H1 (cell line): ENCODE measurements around the gene PDE3A. TPM values are rescaled to one million over a fixed set of nuclear protein-coding genes. Genes with fewer than 3 reads are reported as not detected.

Experiments
- CTCF ChIA-PET: fragments of 300-600 bp; sonication (Branson Sonifier 250); formaldehyde crosslinking; loops from one replicate; lab custom pipeline; 2021; ENCODE audit not compliant: partially characterized antibody; lab: Charles Lee
- POLR2A ChIA-PET: fragments of 300-600 bp; sonication (Branson Sonifier 250); formaldehyde crosslinking; loops from one replicate; lab custom pipeline; 2021; ENCODE audit warnings: inconsistent platforms; ENCODE audit not compliant: partially characterized antibody; lab: Charles Lee
- DNase-seq, 2 experiments: peaks; one replicate each; pipeline versions ENCODE4 v3.0.0 to v3.0.0-alpha.2; 2010 to 2022; ENCODE audit warnings: low spot score in 2 of 2, low read depth in 1 of 2, mixed read lengths in 1 of 2
- FAIRE-seq: peaks from 2 replicates; lab custom pipeline; 2011; peaks lifted over from hg19 to GRCh38; lab: Jason Lieb, UNC
- H2AFZ ChIP-seq: 2 replicates; pipeline ENCODE4 v1.8.1; 2012; ENCODE audit warnings: low read length, inconsistent platforms
- H2AK5ac ChIP-seq: 2 replicates; pipeline ENCODE4 v1.6.1; 2013; ENCODE audit warnings: low read depth, low read length
- H2BK120ac ChIP-seq: replicated peaks from 2 replicates; pipeline ENCODE3; 2013; ENCODE audit warnings: low read depth, low read length, inconsistent platforms
- H2BK12ac ChIP-seq: 2 replicates; pipeline ENCODE4 v1.6.1; 2013; ENCODE audit warnings: low read depth, low read length
- H2BK15ac ChIP-seq: 2 replicates; pipeline ENCODE4 v1.6.1; 2013; ENCODE audit warnings: low read length
- H2BK20ac ChIP-seq: 2 replicates; pipeline ENCODE4 v1.6.1; 2013; ENCODE audit warnings: low read length
- H2BK5ac ChIP-seq: 2 replicates; pipeline ENCODE4 v1.6.1; 2013; ENCODE audit warnings: low read depth, low read length
- H3K14ac ChIP-seq: 2 replicates; pipeline ENCODE4 v1.6.1; 2013; ENCODE audit warnings: inconsistent platforms; ENCODE audit not compliant: insufficient read length
- H3K18ac ChIP-seq: 2 replicates; pipeline ENCODE4 v1.6.1; 2013; ENCODE audit warnings: low read length; ENCODE audit errors: extremely low read depth
- H3K23ac ChIP-seq: 2 replicates; pipeline ENCODE4 v1.6.1; 2013; ENCODE audit warnings: inconsistent platforms; ENCODE audit not compliant: insufficient read length
- H3K23me2 ChIP-seq: 2 replicates; pipeline ENCODE4 v1.6.1; 2013; ENCODE audit warnings: low read depth, low read length
- H3K27ac ChIP-seq: 2 replicates; pipeline ENCODE4 v1.6.1; 2011; ENCODE audit warnings: low read depth, low read length, inconsistent platforms
- H3K27me3 ChIP-seq, 4 experiments: replicated peaks in 1 of 4; 1 replicate in 1 of 4; 2 replicates in 3 of 4; pipeline versions ENCODE4 v1.6.1 to v1.8.1; 2011 to 2013; ENCODE audit warnings: low read length in 3 of 4, mild to moderate bottlenecking in 3 of 4, inconsistent platforms in 2 of 4, mixed read lengths in 2 of 4, moderate library complexity in 1 of 4; ENCODE audit not compliant: control insufficient read depth in 3 of 4, insufficient read depth in 3 of 4; ENCODE audit errors: extremely low read depth in 1 of 4
- H3K36me3 ChIP-seq, 4 experiments: 2 replicates each; pipeline versions ENCODE4 v1.6.1 to v1.8.1; 2011 to 2013; ENCODE audit warnings: mild to moderate bottlenecking in 4 of 4, low read length in 3 of 4, moderate library complexity in 2 of 4, control low read depth in 1 of 4, inconsistent platforms in 1 of 4; ENCODE audit not compliant: insufficient read depth in 4 of 4, control insufficient read depth in 2 of 4
- H3K4ac ChIP-seq: replicated peaks from 2 replicates; pipeline ENCODE3; 2013; ENCODE audit warnings: low read length, low read depth, mixed read lengths, inconsistent platforms; ENCODE audit not compliant: insufficient read length
- H3K4me1 ChIP-seq, 4 experiments: replicated peaks in 1 of 4; 1 replicate in 1 of 4; 2 replicates in 3 of 4; pipeline versions ENCODE4 v1.6.1 to v1.8.1; 2011 to 2013; ENCODE audit warnings: low read length in 3 of 4, inconsistent platforms in 2 of 4, mixed read lengths in 1 of 4; ENCODE audit not compliant: insufficient read depth in 4 of 4, control insufficient read depth in 3 of 4
- H3K4me2 ChIP-seq, 2 experiments: 2 replicates each; pipeline versions ENCODE4 v1.6.1 to v1.8.1; 2011 to 2013; ENCODE audit warnings: low read depth in 2 of 2, low read length in 2 of 2, control low read depth in 1 of 2, inconsistent platforms in 1 of 2, mild to moderate bottlenecking in 1 of 2; ENCODE audit not compliant: insufficient read depth in 1 of 2
- H3K4me3 ChIP-seq, 4 experiments: fragments of 200-600, 300-600 bp in 1 of 4; sonication (generic), shearing (Covaris generic), sonication (Bioruptor Twin) in 1 of 4; 2 replicates each; pipeline versions ENCODE4 v1.5.1 to v1.8.1; 2011 to 2016; ENCODE audit warnings: low read length in 4 of 4, low read depth in 3 of 4, control low read depth in 2 of 4, inconsistent platforms in 2 of 4, mild to moderate bottlenecking in 2 of 4, mixed read lengths in 1 of 4, moderate library complexity in 1 of 4; ENCODE audit not compliant: insufficient read depth in 2 of 4; ENCODE audit errors: extremely low read depth in 1 of 4
- H3K56ac ChIP-seq: replicated peaks from 2 replicates; pipeline ENCODE3; 2013; ENCODE audit warnings: low read depth, mild to moderate bottlenecking, mixed read lengths, low read length, inconsistent platforms; ENCODE audit not compliant: insufficient read length
- H3K79me1 ChIP-seq: 2 replicates; pipeline ENCODE4 v1.6.1; 2013; ENCODE audit warnings: low read depth, low read length, control low read depth
- H3K79me2 ChIP-seq, 2 experiments: 2 replicates each; pipeline versions ENCODE4 v1.6.1 to v1.8.1; 2012 to 2013; ENCODE audit warnings: low read length in 2 of 2, mild to moderate bottlenecking in 2 of 2, inconsistent platforms in 1 of 2; ENCODE audit not compliant: insufficient read depth in 2 of 2, control insufficient read depth in 1 of 2
- H3K9ac ChIP-seq, 4 experiments: replicated peaks in 1 of 4; 1 replicate in 1 of 4; 2 replicates in 3 of 4; pipeline versions ENCODE4 v1.6.1 to v1.8.1; 2011 to 2013; ENCODE audit warnings: low read depth in 3 of 4, low read length in 3 of 4, control low read depth in 2 of 4, mild to moderate bottlenecking in 2 of 4, moderate library complexity in 2 of 4, inconsistent platforms in 1 of 4; ENCODE audit errors: extremely low read depth in 1 of 4
- H3K9me3 ChIP-seq, 2 experiments: 2 replicates each; pipeline versions ENCODE4 v1.6.1 to v1.8.1; 2012 to 2013; ENCODE audit warnings: mild to moderate bottlenecking in 2 of 2, moderate library complexity in 2 of 2, control low read depth in 1 of 2, inconsistent platforms in 1 of 2, low read depth in 1 of 2, low read length in 1 of 2, mixed read lengths in 1 of 2; ENCODE audit not compliant: insufficient read depth in 2 of 2
- H4K20me1 ChIP-seq, 2 experiments: replicated peaks in 1 of 2; 2 replicates each; pipeline versions ENCODE3 to v1.8.1; 2011 to 2013; ENCODE audit warnings: inconsistent platforms in 2 of 2, low read length in 2 of 2, mild to moderate bottlenecking in 1 of 2; ENCODE audit not compliant: insufficient read depth in 2 of 2, control insufficient read depth in 1 of 2
- H4K5ac ChIP-seq: 2 replicates; pipeline ENCODE4 v1.6.1; 2013; ENCODE audit warnings: low read length, low read depth, mixed read lengths, inconsistent platforms; ENCODE audit not compliant: insufficient read length
- H4K8ac ChIP-seq: 2 replicates; pipeline ENCODE4 v1.8.0; 2013; ENCODE audit warnings: mild to moderate bottlenecking, moderate library complexity, low read length, inconsistent platforms; ENCODE audit not compliant: insufficient read depth; ENCODE audit errors: extremely low read depth
- H4K91ac ChIP-seq: replicated peaks from 2 replicates; pipeline ENCODE3; 2013; ENCODE audit warnings: low read length, mixed read lengths, inconsistent platforms; ENCODE audit not compliant: insufficient read length
- CBX8 ChIP-seq: fragments of 300-800, 300-1000 bp; sonication (generic); IDR thresholded peaks from 2 replicates; pipeline ENCODE4 v1.7.1; 2016; ENCODE audit warnings: low read depth, low read length, borderline replicate concordance
- EZH2 ChIP-seq: fragments of 200-600 bp; sonication (generic); IDR thresholded peaks from 2 replicates; pipeline ENCODE4 v1.7.1; 2012; ENCODE audit warnings: low read depth, mild to moderate bottlenecking, moderate library complexity, low read length, inconsistent platforms; ENCODE audit not compliant: severe bottlenecking
- GABPA ChIP-seq: IDR thresholded peaks from 2 replicates; pipeline ENCODE4 v1.6.1; 2011; ENCODE audit warnings: mild to moderate bottlenecking, low read length, moderate library complexity, borderline replicate concordance; ENCODE audit not compliant: insufficient read depth
- GTF2F1 ChIP-seq: IDR thresholded peaks from 2 replicates; pipeline ENCODE4 v1.6.1; 2012; ENCODE audit warnings: low read depth, low read length, improper control_type of control experiment, borderline replicate concordance
- JUN ChIP-seq: IDR thresholded peaks from 2 replicates; pipeline ENCODE4 v1.6.1; 2011; ENCODE audit warnings: low read depth, mild to moderate bottlenecking, improper control_type of control experiment, low read length
- KDM1A ChIP-seq: fragments of 200-600, 300-600 bp; sonication (generic); IDR thresholded peaks from 2 replicates; pipeline ENCODE4 v1.7.1; 2016; ENCODE audit warnings: mild to moderate bottlenecking, low read length, borderline replicate concordance
- KDM5A ChIP-seq: fragments of 200-600 bp; IDR thresholded peaks from 2 replicates; pipeline ENCODE4 v1.7.1; 2012; ENCODE audit warnings: mild to moderate bottlenecking, low read length, inconsistent platforms, mixed read lengths
- NRF1 ChIP-seq: IDR thresholded peaks from 2 replicates; pipeline ENCODE4 v1.6.1; 2011; ENCODE audit warnings: mild to moderate bottlenecking, low read depth, low read length, improper control_type of control experiment
- RBBP5 ChIP-seq: IDR thresholded peaks from 2 replicates; pipeline ENCODE4 v1.7.1; 2012; ENCODE audit warnings: low read depth, mild to moderate bottlenecking, inconsistent platforms, low read length, moderate library complexity, borderline replicate concordance
- RXRA ChIP-seq: IDR thresholded peaks from 2 replicates; pipeline ENCODE4 v1.6.1; 2011; ENCODE audit warnings: low read depth, mild to moderate bottlenecking, low read length, moderate library complexity; ENCODE audit not compliant: insufficient read depth
- SAP30 ChIP-seq: fragments of 300-600 bp; sonication (generic); IDR thresholded peaks from 2 replicates; pipeline ENCODE4 v1.7.1; 2012; ENCODE audit warnings: low read length, moderate library complexity, mild to moderate bottlenecking, inconsistent platforms; ENCODE audit not compliant: insufficient read depth, insufficient replicate concordance
- SIX5 ChIP-seq: IDR thresholded peaks from 2 replicates; pipeline ENCODE4 v1.6.1; 2011; ENCODE audit warnings: mild to moderate bottlenecking, low read depth, low read length
- SRF ChIP-seq: IDR thresholded peaks from 2 replicates; pipeline ENCODE4 v1.6.1; 2011; ENCODE audit warnings: mild to moderate bottlenecking, low read depth, low read length, moderate library complexity
- TEAD4 ChIP-seq: IDR thresholded peaks from 2 replicates; pipeline ENCODE4 v1.6.1; 2012; ENCODE audit warnings: low read depth, low read length, inconsistent platforms, mixed read lengths
- WGBS, 2 experiments: shearing (Covaris generic) in 1 of 2; methylation state at CpG; one replicate each; pipeline versions ENCODE4 v1.1.6 to v1.1.7; 2013 to 2015; ENCODE audit warnings: low lambda C conversion rate in 2 of 2, mixed read lengths in 2 of 2, inconsistent platforms in 1 of 2, low coverage in 1 of 2, missing lambda C conversion rate in 1 of 2; ENCODE audit not compliant: insufficient replicate concordance in 2 of 2, insufficient coverage in 1 of 2, insufficient read length in 1 of 2; ENCODE audit errors: extremely low coverage in 1 of 2, missing lambda C conversion rate in 1 of 2; 5-methylcytosine and 5-hydroxymethylcytosine counted together
- polyA plus RNA-seq, 7 experiments: library from polyadenylated mRNA; depleted of rRNA in 3 of 7; stranded (reverse) in 5 of 7; unstranded in 2 of 7; fragments of >200 nt in 5 of 7; fragments of 200-250 nt in 2 of 7; gene quantifications; 1 replicate in 5 of 7; 2 replicates in 1 of 7; 4 replicates in 1 of 7; pipeline versions ENCODE4 v1.2.1 to v1.2.3, GENCODE V29; 2011 to 2013; ENCODE audit warnings: missing spikeins in 2 of 7, mixed read lengths in 2 of 7
- total RNA-seq: library from RNA; stranded (reverse); fragmentation: NEBNext Ultra II Directional; extraction: Animal tissue kit (Norgen Biotek cat#: 25700); gene quantifications from 2 replicates; pipeline ENCODE4 v1.2.1, GENCODE V29; 2021
- TF ChIP-seq, protein P1 (sequence below): IDR thresholded peaks from 2 replicates; pipeline ENCODE4 v1.6.1; 2012; ENCODE audit warnings: inconsistent platforms

The PDE3A gene
- total and polyA plus RNA-seq, 2 of the 8 experiments (the other 6 are each of a cell fraction or from before 2014, with no cell fraction given), result 1.4 to 3.4 TPM

DNA sequence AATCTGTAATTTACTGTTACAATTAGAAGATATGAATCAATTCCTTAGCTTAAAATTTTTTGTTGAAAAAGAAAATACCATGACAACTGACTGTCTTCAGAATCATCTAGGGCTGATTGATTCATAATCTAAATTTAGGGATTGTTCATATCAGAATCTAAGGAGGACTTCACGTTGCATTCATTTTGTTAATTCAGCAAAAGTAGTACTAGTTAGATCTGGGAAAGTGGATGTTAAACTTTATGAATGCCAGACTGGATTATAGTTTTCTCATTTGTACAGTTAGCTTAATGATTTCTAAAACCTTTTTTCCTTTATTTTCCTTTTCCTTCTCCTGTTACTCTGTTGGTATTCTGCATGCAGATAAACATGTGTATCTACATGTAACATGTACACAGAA is 135.5 kb downstream of the PDE3A start:
- FAIRE-seq (no peak), DNase-seq (no peak)
- H3K18ac ChIP-seq, result no peak overlapping the region
- H3K4ac ChIP-seq, result no peak overlapping the region
- no peaks in the 10 kb centered on the region for H3K9me3 ChIP-seq
- no peak overlapping the region for H3K14ac ChIP-seq
- H3K4me2 ChIP-seq, result no peak overlapping the region
- H3K79me2 ChIP-seq, result no peaks in the 10 kb centered on the region
- no peak overlapping the region for H4K8ac ChIP-seq
- 81% methylated on average over 1 of the region's 1 CpG; no CpG with 5 or more reads in 1 of the 2 experiments for WGBS, 2 experiments
- no peak overlapping the region for H3K56ac ChIP-seq
- no peak overlapping the region for H2BK20ac ChIP-seq
- no peak overlapping the region for H2BK120ac ChIP-seq
- CTCF ChIA-PET, result interaction anchor here (0.6 kb wide), 1 partner anchor 512 kb away, joined by 3 read pairs; no protein-coding TSS in a partner anchor
- H3K27ac ChIP-seq, result no peak overlapping the region
- H2BK5ac ChIP-seq, result no peak overlapping the region
- no peaks in the 10 kb centered on the region for H3K79me1 ChIP-seq
- H3K27me3 ChIP-seq, result no peaks in the 10 kb centered on the region; a peak in 1 of 7 replicates
- no peak overlapping the region for H2BK15ac ChIP-seq
- H2BK12ac ChIP-seq, result no peak overlapping the region
- H3K4me1 ChIP-seq, result no peaks in the 10 kb centered on the region
- H3K4me3 ChIP-seq, result no peak overlapping the region
- H4K20me1 ChIP-seq, result no peaks in the 10 kb centered on the region
- no peaks in the 10 kb centered on the region for H3K36me3 ChIP-seq
- no peak overlapping the region for H4K91ac ChIP-seq
- no peak overlapping the region for H2AFZ ChIP-seq
- no peak overlapping the region for H2AK5ac ChIP-seq
- no peaks in the 10 kb centered on the region; the same call in 1 of the 2 replicates for H3K23me2 ChIP-seq
- POLR2A ChIA-PET, result no interaction called here
- H3K23ac ChIP-seq, result no peak overlapping the region
- H4K5ac ChIP-seq, result no peak overlapping the region
- no peak overlapping the region for H3K9ac ChIP-seq
- TF ChIP-seq JUN (no peak), RBBP5 (no peak), NRF1 (no peak), KDM5A (no peak), GTF2F1 (no peak), TEAD4 (no peak), SIX5 (no peak), GABPA (no peak), KDM1A (no peak), EZH2 (no peak), SRF (no peak), SAP30 (no peak), RXRA (no peak), CBX8 (no peak)
- TF ChIP-seq, protein P1, sequence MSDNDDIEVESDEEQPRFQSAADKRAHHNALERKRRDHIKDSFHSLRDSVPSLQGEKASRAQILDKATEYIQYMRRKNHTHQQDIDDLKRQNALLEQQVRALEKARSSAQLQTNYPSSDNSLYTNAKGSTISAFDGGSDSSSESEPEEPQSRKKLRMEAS, result no peak
